Measurements from ENCODE around the gene HEBP2.

DNA sequence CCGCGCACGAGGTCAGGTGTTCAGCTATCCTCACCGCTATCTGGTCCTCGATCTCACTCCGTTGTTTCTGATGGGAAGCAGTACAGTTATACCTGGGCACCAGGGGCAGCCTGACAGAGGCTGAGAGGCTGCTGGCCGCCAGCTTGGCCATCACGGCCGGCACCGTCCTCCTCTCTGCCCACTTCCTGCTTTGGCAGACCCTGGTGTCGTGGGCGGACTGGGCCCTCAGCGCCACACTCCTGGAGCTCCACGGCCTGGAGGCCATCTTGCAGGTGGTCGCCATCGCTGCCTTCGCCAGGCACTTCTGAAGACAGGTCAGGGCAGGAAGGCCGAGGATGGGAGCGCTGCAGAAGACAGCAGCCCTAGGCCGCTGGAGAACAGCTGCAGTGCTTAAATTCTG, 60.1 kb downstream of the HEBP2 start:
- TF ChIP-seq POLR2A (IDR thresholded peaks at IDR 0.05) (no peak), POLR2AphosphoS5 (IDR thresholded peaks at IDR 0.05) (no peak)

Measured in sigmoid colon (tissue), 4 donors.